ENCODE results near the gene TOMM6. TPM values are rescaled to one million over a fixed set of nuclear protein-coding genes. Genes with fewer than 3 reads are reported as not detected.
A peak's percentile ranks its signal among the peaks of the same experiment; 100 is the strongest.

Gene TOMM6
- total RNA-seq = 100 to 1,000 TPM in 1 of 2 donors, 10 to 100 TPM in 1; 43.5 to 172 TPM
- 100 to 1,000 TPM; 236 to 313 TPM for polyA plus RNA-seq
- long read RNA-seq, donor 1, transcript TOMM6-202 (3 exons, 637 nt) = minor isoform, 41 of 100 reads
- long read RNA-seq, donor 1, transcript TOMM6-201 (3 exons, 595 nt) = major isoform, 59 of 100 reads
- long read RNA-seq, donor 1, partial matches to known transcripts = 0 of 100 reads
- long read RNA-seq, donor 1, other reads (novel, unspliced or antisense) = 0 of 100 reads
- long read RNA-seq, donor 2, transcript TOMM6-201 (3 exons, 595 nt) = major isoform, 36 of 59 reads
- long read RNA-seq, donor 2, transcript TOMM6-202 (3 exons, 637 nt) = minor isoform, 23 of 59 reads
- long read RNA-seq, donor 2, partial matches to known transcripts = 0 of 59 reads
- long read RNA-seq, donor 2, other reads (novel, unspliced or antisense) = 0 of 59 reads
- long read RNA-seq, donor 3, transcript TOMM6-202 (3 exons, 637 nt) = minor isoform, 30 of 80 reads
- long read RNA-seq, donor 3, transcript TOMM6-201 (3 exons, 595 nt) = major isoform, 50 of 80 reads
- long read RNA-seq, donor 3, partial matches to known transcripts = 0 of 80 reads
- long read RNA-seq, donor 3, other reads (novel, unspliced or antisense) = 0 of 80 reads
- long read RNA-seq, donor 4, transcript TOMM6-202 (3 exons, 637 nt) = minor isoform, 31 of 80 reads
- long read RNA-seq, donor 4, transcript TOMM6-201 (3 exons, 595 nt) = major isoform, 49 of 80 reads
- long read RNA-seq, donor 4, partial matches to known transcripts = 0 of 80 reads
- long read RNA-seq, donor 4, other reads (novel, unspliced or antisense) = 0 of 80 reads
- long read RNA-seq, donor 5, transcript TOMM6-202 (3 exons, 637 nt) = minor isoform, 46 of 104 reads
- long read RNA-seq, donor 5, transcript TOMM6-201 (3 exons, 595 nt) = major isoform, 58 of 104 reads
- long read RNA-seq, donor 5, partial matches to known transcripts = 0 of 104 reads
- long read RNA-seq, donor 5, other reads (novel, unspliced or antisense) = 0 of 104 reads

- peaks cover 2 to 15% (median 13%) of the 10 kb centered on the region in 5 donors for H3K4me1 ChIP-seq (ENCODE audit: control insufficient read depth in 5 of 5, insufficient read depth in 5 of 5, low read length in 5 of 5)
- ATAC-seq (ENCODE audit: insufficient read depth, low FRiP score) (peak; percentile 93), DNase-seq (peak; percentile 95 to 98 (median 97))
- peak within 1 kb of the TSS; percentile 97 to 99 for H3K9ac ChIP-seq (ENCODE audit: insufficient read depth in 1 of 2, low read length in 2 of 2)
- TF ChIP-seq, protein P1, sequence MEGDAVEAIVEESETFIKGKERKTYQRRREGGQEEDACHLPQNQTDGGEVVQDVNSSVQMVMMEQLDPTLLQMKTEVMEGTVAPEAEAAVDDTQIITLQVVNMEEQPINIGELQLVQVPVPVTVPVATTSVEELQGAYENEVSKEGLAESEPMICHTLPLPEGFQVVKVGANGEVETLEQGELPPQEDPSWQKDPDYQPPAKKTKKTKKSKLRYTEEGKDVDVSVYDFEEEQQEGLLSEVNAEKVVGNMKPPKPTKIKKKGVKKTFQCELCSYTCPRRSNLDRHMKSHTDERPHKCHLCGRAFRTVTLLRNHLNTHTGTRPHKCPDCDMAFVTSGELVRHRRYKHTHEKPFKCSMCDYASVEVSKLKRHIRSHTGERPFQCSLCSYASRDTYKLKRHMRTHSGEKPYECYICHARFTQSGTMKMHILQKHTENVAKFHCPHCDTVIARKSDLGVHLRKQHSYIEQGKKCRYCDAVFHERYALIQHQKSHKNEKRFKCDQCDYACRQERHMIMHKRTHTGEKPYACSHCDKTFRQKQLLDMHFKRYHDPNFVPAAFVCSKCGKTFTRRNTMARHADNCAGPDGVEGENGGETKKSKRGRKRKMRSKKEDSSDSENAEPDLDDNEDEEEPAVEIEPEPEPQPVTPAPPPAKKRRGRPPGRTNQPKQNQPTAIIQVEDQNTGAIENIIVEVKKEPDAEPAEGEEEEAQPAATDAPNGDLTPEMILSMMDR (IDR thresholded peaks at IDR 0.05; ENCODE audit: control extremely low read depth, extremely low read depth) = peak; percentile 77
- H3K27ac ChIP-seq (ENCODE audit: low read depth in 1 of 2, low read length in 1 of 2) = peak within 1 kb of the TSS; percentile 90 to 95
- WGBS, 2 donors = 0 to 1% methylated on average over 55 of the region's 55 CpGs
- H3K4me3 ChIP-seq = peak within 1 kb of the TSS; percentile 74
- H3K36me3 ChIP-seq (ENCODE audit: control insufficient read depth in 4 of 4, insufficient read depth in 4 of 4, low read length in 4 of 4) = peaks cover 8 to 29% (median 16%) of the 10 kb centered on the region in 4 donors
- H3K9me3 ChIP-seq (ENCODE audit: control insufficient read depth in 4 of 4, insufficient read depth in 3 of 4, low read length in 3 of 4) = no peaks in the 10 kb centered on the region
- no peaks in the 10 kb centered on the region for H3K27me3 ChIP-seq (ENCODE audit: control insufficient read depth in 3 of 3, insufficient read depth in 3 of 3, low read length in 2 of 3)
These were observed at the start of gene TOMM6 for GRCh38 chr6:41787219-41787917. TOMM6 (plus strand) TSS chr6:41787694; CDS start chr6:41787698, 4 bp downstream.

GRCh38 chr6:41739041-41739440 is 48.5 kb upstream of the TOMM6 start:
- WGBS, 2 donors = 85 to 87% methylated on average over 4 of the region's 4 CpGs
- Histone ChIP-seq H3K9me3 (ENCODE audit: control insufficient read depth in 4 of 4, insufficient read depth in 3 of 4, low read length in 3 of 4) (no peaks in the 10 kb centered on the region), H3K4me1 (ENCODE audit: control insufficient read depth in 5 of 5, insufficient read depth in 5 of 5, low read length in 5 of 5) (peaks cover 0 to 7% (median 2%) of the 10 kb centered on the region in 5 donors), H3K27me3 (ENCODE audit: control insufficient read depth in 3 of 3, insufficient read depth in 3 of 3, low read length in 2 of 3) (no peaks in the 10 kb centered on the region), H3K36me3 (ENCODE audit: control insufficient read depth in 4 of 4, insufficient read depth in 4 of 4, low read length in 4 of 4) (no peaks in the 10 kb centered on the region), H3K4me3 (no peak overlapping the region), H3K27ac (ENCODE audit: low read depth in 1 of 2, low read length in 1 of 2) (no peak overlapping the region), H3K9ac (ENCODE audit: insufficient read depth in 1 of 2, low read length in 2 of 2) (no peak overlapping the region)
- DNase-seq (no peak), ATAC-seq (ENCODE audit: insufficient read depth, low FRiP score) (no peak)
- TF ChIP-seq, protein P1 (IDR thresholded peaks at IDR 0.05; ENCODE audit: control extremely low read depth, extremely low read depth) = no peak

DNA sequence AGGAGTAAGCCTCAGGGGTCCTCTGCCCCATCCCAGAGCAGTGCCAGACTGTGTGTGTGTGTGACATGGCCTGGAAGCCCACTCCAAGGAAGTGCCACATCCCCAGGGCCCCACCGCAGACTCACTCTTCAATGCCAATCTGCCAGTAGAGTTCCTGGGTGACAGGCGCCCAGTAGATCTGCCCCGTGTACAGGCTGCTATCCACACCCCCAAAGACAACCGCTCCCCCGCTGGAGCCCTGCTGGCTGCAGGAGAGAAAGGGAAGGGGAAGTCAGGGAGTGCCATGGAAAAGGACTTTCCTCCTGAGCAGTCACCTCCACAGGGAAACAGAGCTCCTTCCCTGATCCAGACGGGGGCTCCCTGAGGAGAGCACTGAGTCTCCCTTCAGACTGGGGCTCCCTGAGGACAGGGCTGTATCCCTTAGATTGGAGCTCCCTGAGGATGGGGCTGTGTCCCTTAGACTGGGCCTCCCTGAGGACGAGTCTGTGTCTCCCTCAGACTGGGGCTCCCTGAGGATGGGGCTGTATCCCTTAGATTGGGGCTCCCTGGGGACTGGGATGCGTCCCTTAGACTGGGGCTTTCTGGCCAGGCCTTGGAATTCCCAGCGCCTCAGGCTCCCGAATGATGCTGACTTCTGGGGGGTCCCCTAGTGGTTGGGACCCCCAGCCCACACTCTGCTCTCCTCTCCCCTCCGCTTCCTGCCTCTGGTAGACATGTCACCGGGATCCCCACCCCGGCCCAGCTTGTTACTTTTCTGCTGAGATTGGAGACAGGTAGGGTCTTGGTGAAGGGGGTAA is 46.9 kb upstream of the TOMM6 start:
- no peaks in the 10 kb centered on the region for H3K9me3 ChIP-seq (ENCODE audit: control insufficient read depth in 4 of 4, insufficient read depth in 3 of 4, low read length in 3 of 4)
- WGBS, 2 donors = 87% methylated on average over 13 of the region's 13 CpGs
- no peak for ATAC-seq (ENCODE audit: insufficient read depth, low FRiP score)
- DNase-seq = no peak
- H3K27ac ChIP-seq (ENCODE audit: low read depth in 1 of 2, low read length in 1 of 2) = no peak overlapping the region
- TF ChIP-seq, protein P1 (IDR thresholded peaks at IDR 0.05; ENCODE audit: control extremely low read depth, extremely low read depth) = no peak
- no peaks in the 10 kb centered on the region for H3K27me3 ChIP-seq (ENCODE audit: control insufficient read depth in 3 of 3, insufficient read depth in 3 of 3, low read length in 2 of 3)
- no peaks in the 10 kb centered on the region for H3K36me3 ChIP-seq (ENCODE audit: control insufficient read depth in 4 of 4, insufficient read depth in 4 of 4, low read length in 4 of 4)
- H3K9ac ChIP-seq (ENCODE audit: insufficient read depth in 1 of 2, low read length in 2 of 2) = no peak overlapping the region
- H3K4me3 ChIP-seq = no peak overlapping the region
- peaks cover 0 to 10% (median 2%) of the 10 kb centered on the region in 5 donors for H3K4me1 ChIP-seq (ENCODE audit: control insufficient read depth in 5 of 5, insufficient read depth in 5 of 5, low read length in 5 of 5)

Measured in lung (tissue), 16 donors.